ENCODE measurements around the gene SLC13A5. TPM values are rescaled to one million over a fixed set of nuclear protein-coding genes. Genes with fewer than 3 reads are reported as not detected.

The SLC13A5 gene
- polyA plus RNA-seq, 3 donors = not detected

DNA sequence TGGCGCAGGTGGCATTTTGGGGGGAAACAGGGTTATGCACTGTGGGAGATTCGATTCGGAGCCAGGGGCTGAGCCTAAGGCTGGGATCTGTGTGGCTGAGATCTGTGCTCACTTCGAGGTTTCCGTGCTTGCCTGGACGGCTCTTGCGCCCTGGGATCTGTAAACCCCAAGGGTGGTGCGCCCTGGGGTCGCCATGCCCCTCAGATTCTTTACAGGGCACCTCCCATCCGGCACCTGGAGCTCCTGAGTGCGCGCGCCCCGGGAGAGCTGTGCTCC lies 377 bp downstream of the SLC13A5 start:
- Histone ChIP-seq H3K27ac (ENCODE audit: low read depth in 1 of 2, low read length in 2 of 2) (no peak overlapping the region), H3K9me3 (replicated peaks in 1 of 2; ENCODE audit: control insufficient read depth in 1 of 2, insufficient read depth in 1 of 2, low read length in 2 of 2) (peaks cover 3 to 9% of the 10 kb centered on the region in 2 donors), H3K36me3 (replicated peaks in 1 of 2; ENCODE audit: control insufficient read depth in 1 of 2, insufficient read depth in 2 of 2, low read length in 2 of 2) (no peaks in the 10 kb centered on the region), H3K4me3 (replicated peaks in 1 of 3; ENCODE audit: low read depth in 2 of 3, low read length in 3 of 3) (peak overlapping the region in 2 of 3 experiments; percentile 12 to 58), H3K9ac (ENCODE audit: insufficient read depth, low read length, poor library complexity, severe bottlenecking) (no peak overlapping the region), H3K4me2 (replicated peaks; ENCODE audit: extremely low read depth, low read length, poor library complexity, severe bottlenecking) (peak overlapping the region; percentile 69), H3K4me1 (ENCODE audit: control insufficient read depth in 1 of 2, insufficient read depth in 2 of 2, low read length in 2 of 2) (peaks cover 32 to 33% of the 10 kb centered on the region in 2 donors), H4K20me1 (ENCODE audit: insufficient read depth, low read length) (no peaks in the 10 kb centered on the region), H3K27me3 (ENCODE audit: control insufficient read depth in 2 of 2, insufficient read depth in 2 of 2, low read length in 2 of 2) (peaks cover 12 to 36% of the 10 kb centered on the region in 2 donors), H2AFZ (ENCODE audit: insufficient read depth, low read depth, low read length, poor library complexity, severe bottlenecking) (peak overlapping the region; percentile 59), H3K79me2 (ENCODE audit: insufficient read depth, low read length) (no peaks in the 10 kb centered on the region)
- Mint-ChIP-seq H3K27me3 (ENCODE audit: low read depth in 3 of 3) (peaks cover 38 to 49% (median 47%) of the 10 kb centered on the region in 3 donors), H3K36me3 (peaks cover 0 to 8% of the 10 kb centered on the region in 2 donors), H3K4me3 (peak overlapping the region; percentile 75 to 93), H3K27ac (peak overlapping the region in 3 of 7 donors; percentile 10 to 68 (median 50)), H3K9me3 (peaks cover 0 to 23% (median 17%) of the 10 kb centered on the region in 7 donors), H3K4me1 (peaks cover 34% of the 10 kb centered on the region)
- DNase-seq = no peak
- TF ChIP-seq, protein P1, sequence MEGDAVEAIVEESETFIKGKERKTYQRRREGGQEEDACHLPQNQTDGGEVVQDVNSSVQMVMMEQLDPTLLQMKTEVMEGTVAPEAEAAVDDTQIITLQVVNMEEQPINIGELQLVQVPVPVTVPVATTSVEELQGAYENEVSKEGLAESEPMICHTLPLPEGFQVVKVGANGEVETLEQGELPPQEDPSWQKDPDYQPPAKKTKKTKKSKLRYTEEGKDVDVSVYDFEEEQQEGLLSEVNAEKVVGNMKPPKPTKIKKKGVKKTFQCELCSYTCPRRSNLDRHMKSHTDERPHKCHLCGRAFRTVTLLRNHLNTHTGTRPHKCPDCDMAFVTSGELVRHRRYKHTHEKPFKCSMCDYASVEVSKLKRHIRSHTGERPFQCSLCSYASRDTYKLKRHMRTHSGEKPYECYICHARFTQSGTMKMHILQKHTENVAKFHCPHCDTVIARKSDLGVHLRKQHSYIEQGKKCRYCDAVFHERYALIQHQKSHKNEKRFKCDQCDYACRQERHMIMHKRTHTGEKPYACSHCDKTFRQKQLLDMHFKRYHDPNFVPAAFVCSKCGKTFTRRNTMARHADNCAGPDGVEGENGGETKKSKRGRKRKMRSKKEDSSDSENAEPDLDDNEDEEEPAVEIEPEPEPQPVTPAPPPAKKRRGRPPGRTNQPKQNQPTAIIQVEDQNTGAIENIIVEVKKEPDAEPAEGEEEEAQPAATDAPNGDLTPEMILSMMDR (IDR thresholded peaks at IDR 0.05) = no peak
- 14% methylated on average over 14 of the region's 14 CpGs for WGBS (ENCODE audit: insufficient coverage)
- intact Hi-C loops (cut with micrococcal nuclease) = no loop called here

GRCh38 chr17:6712058-6712853 lies 913 bp downstream of the SLC13A5 start:
- Histone ChIP-seq H3K4me3 (replicated peaks in 1 of 3; ENCODE audit: low read depth in 2 of 3, low read length in 3 of 3) (peak overlapping the region in 1 of 3 experiments; percentile 58), H3K27me3 (ENCODE audit: control insufficient read depth in 2 of 2, insufficient read depth in 2 of 2, low read length in 2 of 2) (peaks cover 12 to 36% of the 10 kb centered on the region in 2 donors), H3K9ac (ENCODE audit: insufficient read depth, low read length, poor library complexity, severe bottlenecking) (no peak overlapping the region), H3K4me2 (replicated peaks; ENCODE audit: extremely low read depth, low read length, poor library complexity, severe bottlenecking) (peak overlapping the region; percentile 69), H2AFZ (ENCODE audit: insufficient read depth, low read depth, low read length, poor library complexity, severe bottlenecking) (peak overlapping the region; percentile 9), H3K4me1 (ENCODE audit: control insufficient read depth in 1 of 2, insufficient read depth in 2 of 2, low read length in 2 of 2) (peaks cover 32 to 33% of the 10 kb centered on the region in 2 donors), H3K9me3 (replicated peaks in 1 of 2; ENCODE audit: control insufficient read depth in 1 of 2, insufficient read depth in 1 of 2, low read length in 2 of 2) (peaks cover 3 to 9% of the 10 kb centered on the region in 2 donors), H3K27ac (ENCODE audit: low read depth in 1 of 2, low read length in 2 of 2) (peak overlapping the region in 1 of 2 donors; percentile 17), H3K36me3 (replicated peaks in 1 of 2; ENCODE audit: control insufficient read depth in 1 of 2, insufficient read depth in 2 of 2, low read length in 2 of 2) (no peaks in the 10 kb centered on the region), H4K20me1 (ENCODE audit: insufficient read depth, low read length) (no peaks in the 10 kb centered on the region), H3K79me2 (ENCODE audit: insufficient read depth, low read length) (no peaks in the 10 kb centered on the region)
- peaks cover 38 to 49% (median 45%) of the 10 kb centered on the region in 3 donors for H3K27me3 Mint-ChIP-seq (ENCODE audit: low read depth in 3 of 3)
- peaks cover 34% of the 10 kb centered on the region for H3K4me1 Mint-ChIP-seq
- 36% methylated on average over 9 of the region's 11 CpGs for WGBS (ENCODE audit: insufficient coverage)
- H3K9me3 Mint-ChIP-seq = peaks cover 0 to 23% (median 17%) of the 10 kb centered on the region in 7 donors
- peak overlapping the region in 5 of 7 donors; percentile 10 to 68 (median 46) for H3K27ac Mint-ChIP-seq
- H3K4me3 Mint-ChIP-seq = peak overlapping the region; percentile 31 to 93
- peaks cover 0 to 8% of the 10 kb centered on the region in 2 donors for H3K36me3 Mint-ChIP-seq
- intact Hi-C loops (cut with micrococcal nuclease) = no loop called here
- no peak for DNase-seq
- TF ChIP-seq, protein P1 (IDR thresholded peaks at IDR 0.05) = no peak
